Muscle of back (tissue), 11 donors: ENCODE measurements around the gene VANGL2. TPM values are rescaled to one million over a fixed set of nuclear protein-coding genes. Genes with fewer than 3 reads are reported as not detected.
A peak's percentile ranks its signal among the peaks of the same experiment; 100 is the strongest.

ENCODE experiments used
- DNase-seq, 3 donors: peaks; one replicate each; pipeline versions ENCODE4 v3.0.0 to v3.0.0-alpha.2; 2013
- polyA plus RNA-seq, 10 donors: library from polyadenylated mRNA; unstranded; fragments of 120-200 nt; gene quantifications; one replicate each; pipeline ENCODE4 v1.2.1, GENCODE V29; 2013; ENCODE audit not compliant: insufficient read length in 10 of 10

Gene VANGL2
- polyA plus RNA-seq, 10 donors, result 7.5 to 18.7 (median 9.6) TPM

DNA sequence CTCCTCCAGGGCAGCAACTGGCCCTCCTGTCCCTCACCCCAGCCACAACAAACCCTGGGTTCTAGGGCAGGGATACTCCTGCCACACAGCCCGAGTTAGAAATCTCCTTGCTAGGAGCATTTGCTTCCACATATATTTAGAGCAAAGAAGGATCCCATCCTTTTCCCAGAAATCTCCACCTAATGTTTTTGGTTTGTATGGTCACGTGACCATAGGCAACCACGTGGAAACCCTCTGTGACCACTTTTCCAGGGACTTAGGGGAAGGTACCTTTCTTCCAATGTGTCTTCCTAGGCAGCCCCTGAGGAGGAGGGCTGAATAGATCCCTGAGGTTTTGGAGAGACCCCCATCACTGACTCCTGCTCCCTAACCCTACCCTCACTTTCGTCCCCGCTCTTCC lies 25.5 kb downstream of the VANGL2 start:
- no peak for DNase-seq

- DNase-seq, result no peak
Measured at GRCh38 chr1:160427625-160428024, 27.3 kb downstream of the VANGL2 start.

- no peak for DNase-seq
Measured at GRCh38 chr1:160428053-160428452, 27.7 kb downstream of the VANGL2 start.

DNA sequence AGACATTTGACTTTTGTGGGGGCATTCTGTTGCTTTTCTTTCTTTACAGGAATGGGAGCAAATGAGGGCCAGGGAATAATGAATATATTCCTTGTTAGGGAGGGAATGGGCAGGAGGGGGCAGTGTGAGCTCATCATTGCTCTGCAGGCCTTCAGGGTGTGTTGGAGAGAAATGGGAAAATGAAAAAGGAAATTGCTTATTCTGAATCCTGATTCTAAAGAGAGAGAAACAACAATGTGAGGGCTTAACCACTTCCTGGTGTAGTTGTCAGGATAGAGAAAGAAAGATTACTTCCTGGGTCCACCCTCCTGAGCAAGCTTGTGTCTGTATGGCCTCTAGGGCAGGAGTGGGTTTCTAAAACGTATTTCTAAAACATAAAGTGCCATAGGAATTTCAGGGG lies 28.3 kb downstream of the VANGL2 start:
- DNase-seq, result peak; percentile 35 to 66 (median 42)

DNA sequence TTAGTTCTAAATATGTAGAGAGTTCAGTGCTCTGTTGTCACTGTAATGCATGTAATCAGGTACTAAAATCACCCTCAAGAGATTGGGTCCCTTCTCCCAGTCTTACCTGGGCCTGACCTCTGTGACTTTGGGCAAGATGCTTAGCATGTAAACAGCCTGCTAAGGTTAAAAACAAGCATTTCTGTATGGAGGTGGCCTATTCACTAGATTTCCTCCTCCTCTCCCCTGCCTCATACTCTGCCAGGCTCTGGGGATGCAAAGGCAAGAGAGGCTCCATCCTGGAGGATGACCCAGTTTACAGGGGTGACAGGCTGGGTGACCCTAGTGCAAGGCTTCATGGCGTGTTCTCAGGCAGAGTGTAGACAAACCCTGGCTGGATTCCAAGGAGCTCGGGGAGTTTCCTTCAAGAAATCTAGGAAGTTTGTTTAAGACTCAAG lies 28.8 kb downstream of the VANGL2 start:
- no peak for DNase-seq

DNA sequence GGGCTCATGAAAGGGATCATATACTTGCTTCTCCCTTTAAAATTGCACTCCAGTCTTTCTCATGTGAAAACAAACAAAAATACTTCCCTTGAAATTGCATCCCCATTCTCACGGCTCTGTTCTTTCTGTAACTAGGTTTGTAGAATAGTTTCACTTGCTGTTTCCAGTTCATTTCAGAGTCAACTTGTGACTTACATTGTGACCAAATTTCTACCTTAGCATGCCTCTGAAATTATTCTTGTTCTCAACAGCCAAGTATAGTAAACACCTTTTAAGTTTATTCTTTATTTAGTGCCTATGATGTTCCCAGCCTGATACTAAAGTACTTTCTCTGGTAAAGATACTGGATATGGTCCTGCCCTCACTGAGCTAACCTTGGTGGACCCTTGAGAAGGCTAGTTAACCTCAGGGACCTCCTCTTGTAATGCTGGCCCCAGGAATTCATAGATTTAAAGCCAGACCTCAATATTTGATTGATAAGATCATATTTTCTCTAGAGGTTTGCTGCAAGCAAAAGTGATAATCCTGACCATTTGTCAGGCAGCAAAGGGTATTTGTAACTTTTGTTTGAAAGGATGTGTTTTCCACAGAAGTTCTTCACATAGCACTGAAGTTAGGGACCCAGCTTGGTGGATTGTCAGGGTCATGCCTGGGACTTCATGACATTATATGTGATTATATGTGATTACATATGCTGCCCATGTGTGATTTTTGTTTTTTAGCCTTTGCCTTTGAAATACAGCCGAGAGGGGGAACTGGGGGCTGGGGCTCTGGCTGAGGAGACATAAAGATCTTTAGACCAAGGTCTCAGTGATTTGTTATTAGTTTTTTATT lies 29.6 kb downstream of the VANGL2 start:
- no peak for DNase-seq

DNA sequence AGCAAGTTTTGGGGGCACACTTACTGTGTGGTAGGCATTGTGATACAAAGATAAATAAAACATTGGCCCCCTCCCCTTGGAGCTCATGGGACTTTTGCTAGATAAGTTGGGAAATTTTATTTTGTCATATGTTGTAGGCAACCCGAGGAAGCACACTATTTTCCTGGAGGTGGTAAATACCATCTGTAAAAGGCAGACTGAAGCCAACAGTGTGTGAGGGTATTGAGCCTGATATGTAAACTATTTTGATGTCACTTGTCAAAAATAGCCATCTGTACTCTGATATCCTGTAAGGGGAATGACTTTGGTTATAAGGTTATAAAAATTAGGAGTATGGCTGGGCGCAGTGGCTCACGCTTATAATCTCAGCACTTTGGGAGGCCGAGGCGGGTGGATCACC lies 30.6 kb downstream of the VANGL2 start:
- no peak for DNase-seq

- DNase-seq, result no peak
Measured at GRCh38 chr1:160431571-160431970, 31.2 kb downstream of the VANGL2 start.

DNA sequence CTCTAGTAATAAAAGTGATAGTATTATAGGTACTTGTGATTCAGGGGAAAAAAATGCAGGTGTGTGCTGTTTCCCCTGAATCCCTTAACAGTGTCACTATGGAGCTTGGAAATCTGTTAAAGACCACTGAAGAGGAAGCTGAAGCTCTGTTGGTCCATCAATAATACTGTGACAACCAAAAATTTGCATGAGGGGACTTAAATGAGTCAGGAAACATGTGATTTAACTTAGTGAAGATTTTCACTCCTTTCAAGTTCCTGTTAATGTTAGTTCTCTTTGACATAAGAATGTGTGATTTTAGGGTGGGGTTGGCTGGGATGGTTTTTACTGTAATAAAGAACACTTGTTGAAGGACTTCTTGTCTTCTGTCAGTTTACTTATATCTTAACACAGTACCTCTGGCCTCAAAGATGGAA lies 32.0 kb downstream of the VANGL2 start:
- no peak for DNase-seq

- no peak for DNase-seq
Measured at GRCh38 chr1:160436966-160437365, 36.6 kb downstream of the VANGL2 start.

DNA sequence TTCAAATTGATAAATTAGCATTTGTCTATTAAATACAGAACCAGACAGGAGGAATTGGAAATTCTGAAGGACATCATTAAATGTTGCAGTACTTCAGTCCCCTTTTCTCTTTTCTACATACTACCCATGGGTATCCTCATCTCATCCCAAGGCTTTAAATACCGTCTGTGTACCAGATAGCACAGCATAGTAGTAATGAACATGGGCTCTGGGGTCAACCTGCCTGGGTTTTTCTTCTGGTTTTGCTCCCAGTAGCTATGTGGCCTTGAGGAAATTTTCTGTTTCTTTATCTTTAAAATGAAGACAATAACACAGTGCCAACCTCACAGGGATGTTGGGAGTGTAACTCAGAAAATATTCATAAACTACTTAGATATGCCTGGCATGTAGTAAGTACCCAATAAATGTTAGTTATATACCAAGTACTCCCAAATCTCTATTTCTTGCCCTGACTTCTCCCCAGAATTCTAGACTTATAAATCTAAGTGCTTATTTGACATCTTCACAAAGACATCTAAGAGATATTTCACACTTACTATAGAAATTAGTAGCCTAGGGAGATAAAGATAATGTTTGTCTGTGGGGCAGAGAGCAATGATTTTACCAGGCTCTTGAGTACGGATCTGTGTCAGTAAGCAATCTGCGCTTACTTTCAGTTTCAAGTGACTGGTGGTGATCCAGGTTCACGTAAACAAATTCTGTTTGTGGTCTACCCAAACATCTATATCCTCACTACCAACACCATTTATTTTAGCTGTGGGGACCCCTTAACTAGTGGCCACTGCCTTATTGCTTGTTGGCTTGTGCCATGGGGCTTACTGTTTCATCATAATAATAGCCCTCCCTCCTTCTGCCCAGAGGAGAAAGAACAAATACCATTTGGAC lies 37.3 kb downstream of the VANGL2 start:
- no peak for DNase-seq

DNA sequence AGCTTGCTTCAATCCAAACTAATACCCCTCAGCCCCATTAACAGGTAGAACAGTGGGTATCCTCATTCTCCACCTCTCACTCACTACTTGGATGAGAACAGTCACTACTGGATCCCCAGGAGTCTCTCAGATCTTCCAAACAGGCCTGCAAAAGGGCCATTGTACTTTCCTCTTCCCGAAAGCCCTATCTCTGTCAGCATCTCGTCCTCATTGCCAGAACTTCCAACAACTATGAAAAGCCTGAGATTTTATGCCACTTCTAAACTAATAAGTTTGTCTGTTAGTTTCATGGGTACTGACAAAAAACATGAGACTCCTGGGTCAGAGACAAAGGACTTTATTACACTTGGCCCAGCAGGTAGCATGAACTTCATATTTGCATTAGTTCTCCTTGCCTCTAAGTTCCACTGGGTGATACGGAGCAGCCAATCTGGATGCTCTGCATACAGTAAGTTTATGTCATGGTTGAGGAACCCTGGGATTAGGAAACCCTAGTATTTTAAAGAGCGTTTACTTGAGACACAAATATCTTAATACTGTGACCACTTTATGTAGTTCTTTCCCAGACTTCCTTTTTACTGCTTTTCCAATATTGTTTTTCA lies 38.1 kb downstream of the VANGL2 start:
- DNase-seq, result no peak

- no peak for DNase-seq
Measured at GRCh38 chr1:160438935-160439334, 38.6 kb downstream of the VANGL2 start.

- DNase-seq, result no peak
Measured at GRCh38 chr1:160439718-160440117, 39.4 kb downstream of the VANGL2 start.

DNA sequence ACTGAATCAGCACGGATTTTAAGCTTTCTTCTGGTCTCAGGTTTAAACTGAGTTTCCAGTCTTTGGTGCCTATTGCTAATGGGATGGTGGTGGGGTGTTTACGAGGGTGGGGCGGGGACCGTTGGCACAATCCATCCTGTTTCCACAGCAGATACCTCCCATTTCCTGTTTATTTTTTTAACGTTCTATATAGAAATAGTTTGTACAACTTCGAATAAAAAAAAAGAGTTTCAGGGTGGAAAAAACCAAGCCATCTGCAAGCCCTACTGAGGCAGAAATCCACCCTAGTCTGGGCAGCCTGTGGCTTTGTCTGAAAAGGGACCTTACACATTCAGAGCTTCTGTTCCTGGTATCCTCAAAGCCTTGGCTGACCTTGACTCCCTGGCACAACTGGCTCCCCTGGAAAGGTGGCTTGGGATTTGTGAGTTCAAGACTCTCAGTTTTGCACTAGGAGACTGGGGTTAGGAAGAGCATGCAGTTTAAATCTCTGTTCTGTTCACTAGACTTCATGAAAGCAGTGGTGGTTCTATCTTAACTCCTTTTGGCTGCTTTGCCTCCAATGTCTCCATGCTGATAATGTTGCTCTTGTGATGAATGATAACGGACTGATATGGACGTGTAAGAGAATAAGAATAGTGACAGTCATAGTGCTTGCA lies 46.7 kb downstream of the VANGL2 start:
- DNase-seq, result no peak

- no peak for DNase-seq
Measured at GRCh38 chr1:160449494-160449893, 49.1 kb downstream of the VANGL2 start.

DNA sequence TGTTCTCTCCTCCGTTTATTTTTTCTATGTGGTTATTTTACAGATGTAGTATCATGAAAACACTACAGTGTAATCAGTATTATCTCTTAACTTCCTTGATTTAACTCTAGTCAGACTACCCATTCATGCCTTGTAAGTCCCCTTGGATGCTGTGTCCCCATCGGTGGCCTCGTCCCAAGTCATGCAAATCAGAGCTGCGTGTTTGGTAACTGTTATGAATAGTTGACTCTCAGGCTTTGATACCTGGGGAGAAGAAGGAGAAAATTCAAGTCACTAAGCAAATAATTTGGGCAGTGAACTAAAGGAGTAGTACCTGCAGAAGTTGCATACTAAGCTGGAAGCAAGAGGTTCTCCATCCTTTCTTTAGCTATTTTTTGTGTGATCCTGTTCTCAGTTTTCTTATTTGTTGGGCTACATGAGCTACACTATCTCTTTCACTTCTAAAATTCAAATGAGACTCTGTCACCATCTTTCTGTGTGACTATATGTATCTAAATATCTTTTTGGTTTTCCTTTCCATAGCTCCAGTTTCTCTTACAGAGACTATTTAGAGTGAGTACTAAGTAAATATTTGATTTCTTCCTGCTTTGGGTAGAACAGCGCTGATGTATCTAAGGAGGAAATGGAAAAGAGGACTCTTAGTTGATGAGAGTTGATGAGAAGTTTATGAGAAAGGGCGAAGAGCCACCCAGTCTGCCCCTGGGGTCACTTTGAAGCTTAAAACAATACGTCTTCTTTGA lies 50.9 kb downstream of the VANGL2 start:
- DNase-seq, result no peak

DNA sequence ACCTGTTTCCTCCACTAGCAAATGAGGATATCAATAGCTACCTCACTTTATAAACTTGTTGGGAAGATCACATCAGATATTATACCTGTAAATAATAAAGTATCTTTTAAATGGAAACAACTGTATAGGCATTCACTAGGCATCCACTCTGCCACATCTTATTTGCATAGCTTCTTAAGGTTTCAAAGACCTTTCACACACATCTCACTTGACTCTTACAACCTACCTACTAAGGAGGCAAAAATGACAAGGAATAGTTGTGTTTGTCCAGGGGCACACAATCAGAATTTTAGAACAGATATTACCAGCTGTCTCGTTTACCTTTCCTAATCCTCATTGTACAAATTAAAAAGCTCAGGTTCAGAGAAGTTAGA lies 51.5 kb downstream of the VANGL2 start:
- DNase-seq, result no peak

DNA sequence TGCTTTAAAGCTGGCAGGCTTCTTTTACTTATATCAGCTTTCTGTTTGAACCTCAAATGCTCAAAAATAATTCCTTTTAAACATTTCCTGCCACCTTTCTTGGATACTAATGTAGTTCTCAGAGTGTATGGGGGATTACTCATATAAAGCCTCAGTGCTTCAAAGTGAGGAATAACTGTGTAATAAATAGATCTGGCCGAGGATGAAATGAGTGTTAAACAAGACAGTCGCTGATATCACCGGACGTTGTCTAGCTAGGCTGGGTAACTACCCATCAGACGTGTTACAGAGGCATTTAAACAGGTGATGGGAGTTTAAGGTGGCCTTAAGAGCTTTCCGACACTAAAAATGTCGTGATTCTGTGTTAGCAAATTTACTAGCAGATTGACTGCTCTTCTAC lies 53.1 kb downstream of the VANGL2 start:
- no peak for DNase-seq

GRCh38 chr1:160454371-160455152 lies 54.2 kb downstream of the VANGL2 start:
- DNase-seq, result no peak

GRCh38 chr1:160455153-160455517 lies 54.8 kb downstream of the VANGL2 start:
- DNase-seq, result no peak
